Nephron (organoid): Measurements from ENCODE around the gene MYO3B.
"Not testable (repeated sequence)": the region's sequence is repeated elsewhere in the genome, so short reads cannot be mapped to it uniquely, and the experiment has no call there.

ENCODE experiments used
- H3K27ac Mint-ChIP-seq, 3 experiments: 2 replicates each; pipeline ENCODE4 v1.8.0; 2020; ENCODE audit warnings: mixed read lengths in 3 of 3, mild to moderate bottlenecking in 2 of 3, moderate library complexity in 1 of 3
- H3K27me3 Mint-ChIP-seq: 2 replicates; pipeline ENCODE4 v1.8.0; 2021; ENCODE audit warnings: low read depth, mild to moderate bottlenecking, moderate library complexity, mixed read lengths
- H3K36me3 Mint-ChIP-seq: 2 replicates; pipeline ENCODE4 v1.8.0; 2020; ENCODE audit warnings: low read depth, mixed read lengths
- H3K4me1 Mint-ChIP-seq: 2 replicates; pipeline ENCODE4 v1.8.0; 2020; ENCODE audit warnings: mixed read lengths
- H3K4me3 Mint-ChIP-seq, 3 experiments: 2 replicates each; pipeline ENCODE4 v1.8.0; 2020; ENCODE audit warnings: mild to moderate bottlenecking in 3 of 3, mixed read lengths in 3 of 3, moderate library complexity in 2 of 3
- H3K9me3 Mint-ChIP-seq: 2 replicates; pipeline ENCODE4 v1.8.0; 2020; ENCODE audit warnings: mixed read lengths
- CTCF ChIP-seq, 3 experiments: fragments of 200-600 bp; sonication (generic); IDR thresholded peaks; one replicate each; pipeline ENCODE4 v1.5.0; 2021; ENCODE audit warnings: antibody characterized with exemption in 3 of 3; ENCODE audit not compliant: unreplicated experiment in 3 of 3

Gene MYO3B

GRCh38 chr2:170463206-170463537 lies 285.2 kb downstream of the MYO3B start:
- H3K36me3 Mint-ChIP-seq, result no peaks in the 10 kb centered on the region
- H3K4me1 Mint-ChIP-seq, result peaks cover 6% of the 10 kb centered on the region
- TF ChIP-seq CTCF (IDR thresholded peaks at IDR 0.05; ENCODE audit: unreplicated experiment in 3 of 3), result no peak
- peaks cover 5% of the 10 kb centered on the region for H3K27me3 Mint-ChIP-seq
- no peaks in the 10 kb centered on the region for H3K9me3 Mint-ChIP-seq
- no peak overlapping the region for H3K4me3 Mint-ChIP-seq
- no peak overlapping the region for H3K27ac Mint-ChIP-seq

GRCh38 chr2:170464268-170464667 lies 286.3 kb downstream of the MYO3B start:
- no peaks in the 10 kb centered on the region for H3K36me3 Mint-ChIP-seq
- peaks cover 6% of the 10 kb centered on the region for H3K4me1 Mint-ChIP-seq
- H3K27ac Mint-ChIP-seq, result no peak overlapping the region
- H3K27me3 Mint-ChIP-seq, result peaks cover 5% of the 10 kb centered on the region
- TF ChIP-seq CTCF (IDR thresholded peaks at IDR 0.05; ENCODE audit: unreplicated experiment in 3 of 3), result no peak
- no peak overlapping the region for H3K4me3 Mint-ChIP-seq
- no peaks in the 10 kb centered on the region for H3K9me3 Mint-ChIP-seq

- H3K27me3 Mint-ChIP-seq, result peaks cover 5% of the 10 kb centered on the region
- peaks cover 2% of the 10 kb centered on the region for H3K9me3 Mint-ChIP-seq
- no peak overlapping the region for H3K27ac Mint-ChIP-seq
- no peak overlapping the region for H3K4me3 Mint-ChIP-seq
- no peaks in the 10 kb centered on the region for H3K36me3 Mint-ChIP-seq
- H3K4me1 Mint-ChIP-seq, result peaks cover 6% of the 10 kb centered on the region
- no peak for TF ChIP-seq CTCF (IDR thresholded peaks at IDR 0.05; ENCODE audit: unreplicated experiment in 3 of 3)
Observed at GRCh38 chr2:170465241-170465640, 287.3 kb downstream of the MYO3B start.

GRCh38 chr2:170466632-170467031 lies 288.7 kb downstream of the MYO3B start:
- peaks cover 6% of the 10 kb centered on the region for H3K4me1 Mint-ChIP-seq

GRCh38 chr2:170467568-170468422 lies 289.8 kb downstream of the MYO3B start:
- Mint-ChIP-seq H3K27me3 (peaks cover 5% of the 10 kb centered on the region), H3K4me1 (no peaks in the 10 kb centered on the region), H3K9me3 (peaks cover 9% of the 10 kb centered on the region), H3K4me3 (no peak overlapping the region), H3K27ac (no peak overlapping the region), H3K36me3 (peaks cover 3% of the 10 kb centered on the region)
- no peak for TF ChIP-seq CTCF (IDR thresholded peaks at IDR 0.05; ENCODE audit: unreplicated experiment in 3 of 3)

More at GRCh38 chr2:170466632-170467031, 288.7 kb downstream of the MYO3B start:
- H3K4me3 Mint-ChIP-seq, result no peak overlapping the region
- no peak overlapping the region for H3K27ac Mint-ChIP-seq
- no peaks in the 10 kb centered on the region for H3K36me3 Mint-ChIP-seq
- peaks cover 4% of the 10 kb centered on the region for H3K9me3 Mint-ChIP-seq
- peaks cover 5% of the 10 kb centered on the region for H3K27me3 Mint-ChIP-seq
- no peak for TF ChIP-seq CTCF (IDR thresholded peaks at IDR 0.05; ENCODE audit: unreplicated experiment in 3 of 3)

GRCh38 chr2:170468557-170468956 lies 290.6 kb downstream of the MYO3B start:
- TF ChIP-seq CTCF (IDR thresholded peaks at IDR 0.05; ENCODE audit: unreplicated experiment in 3 of 3), result no peak
- Mint-ChIP-seq H3K4me1 (no peaks in the 10 kb centered on the region), H3K27ac (no peak overlapping the region), H3K9me3 (peaks cover 9% of the 10 kb centered on the region), H3K4me3 (no peak overlapping the region), H3K36me3 (peaks cover 3% of the 10 kb centered on the region), H3K27me3 (peaks cover 5% of the 10 kb centered on the region)

- H3K27me3 Mint-ChIP-seq, H3K4me3 Mint-ChIP-seq, H3K36me3 Mint-ChIP-seq, H3K27ac Mint-ChIP-seq, H3K9me3 Mint-ChIP-seq, H3K4me1 Mint-ChIP-seq: not testable (repeated sequence)
Observed at GRCh38 chr2:170472498-170472897, 294.6 kb downstream of the MYO3B start.
